IMR-90 (cell line): ENCODE results near the gene TAPT1.

Experiments
- CHD1 ChIP-seq: IDR thresholded peaks from 2 replicates; pipeline ENCODE4 v1.6.1; 2012; ENCODE audit warnings: low read depth, low read length, improper control_type of control experiment
- CTCF ChIP-seq: conservative IDR thresholded peaks from 2 replicates; pipeline ENCODE4 v1.5.1; 2012; ENCODE audit warnings: mild to moderate bottlenecking, low read depth, low read length, improper control_type of control experiment
- POLR2A ChIP-seq: IDR thresholded peaks from 2 replicates; pipeline ENCODE4 v1.6.1; 2012; ENCODE audit warnings: mild to moderate bottlenecking, low read depth, low read length

- TF ChIP-seq CTCF (no peak), POLR2A (no peak), CHD1 (no peak)
Measured at GRCh38 chr4:16207409-16207808, 18.9 kb downstream of the TAPT1 start.
